Right lobe of liver (tissue), 4 donors: ENCODE results near the gene AKR1C4.

Experiments
- POLR2A ChIP-seq: fragments of 450-650 bp; IDR thresholded peaks from one replicate; pipeline ENCODE4 v1.6.1; 2017; ENCODE audit warnings: antibody characterized with exemption, mild to moderate bottlenecking
- TF ChIP-seq, protein P1 (sequence below), 4 donors: fragments of 200-600 bp in 3 of 4; fragments of 450-650 bp in 1 of 4; IDR thresholded peaks; one replicate each; pipeline versions ENCODE4 v1.5.1 to v1.8.0; 2016 to 2022; ENCODE audit warnings: antibody characterized with exemption in 4 of 4, mild to moderate bottlenecking in 2 of 4
- donor health status: DM: no; HTN: no; CAD: no.
- donor health status: DM: no; HTN: no; CAD: no.
- donor health status: DM: no; HTN: yes; CAD: no.

DNA sequence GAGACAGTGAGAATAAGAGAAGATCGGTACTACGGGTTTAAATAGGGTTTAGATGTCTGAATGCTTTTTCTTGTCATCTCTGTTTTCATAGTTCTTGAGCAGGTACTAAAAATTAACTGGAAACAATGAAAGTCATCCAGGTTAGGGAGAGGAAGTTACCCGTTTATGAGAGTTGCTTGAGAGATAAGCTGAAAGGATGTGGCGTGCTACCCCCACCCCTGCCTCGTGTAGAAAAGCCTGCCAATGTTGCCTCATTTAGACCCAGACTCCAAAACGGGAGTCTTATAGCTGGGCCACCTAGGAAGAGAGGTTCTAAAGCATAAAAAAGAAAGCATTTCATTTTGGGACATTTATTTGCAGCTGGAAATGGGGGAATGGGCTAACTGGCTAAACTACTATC is 10.2 kb downstream of the AKR1C4 start:
- TF ChIP-seq, protein P1, sequence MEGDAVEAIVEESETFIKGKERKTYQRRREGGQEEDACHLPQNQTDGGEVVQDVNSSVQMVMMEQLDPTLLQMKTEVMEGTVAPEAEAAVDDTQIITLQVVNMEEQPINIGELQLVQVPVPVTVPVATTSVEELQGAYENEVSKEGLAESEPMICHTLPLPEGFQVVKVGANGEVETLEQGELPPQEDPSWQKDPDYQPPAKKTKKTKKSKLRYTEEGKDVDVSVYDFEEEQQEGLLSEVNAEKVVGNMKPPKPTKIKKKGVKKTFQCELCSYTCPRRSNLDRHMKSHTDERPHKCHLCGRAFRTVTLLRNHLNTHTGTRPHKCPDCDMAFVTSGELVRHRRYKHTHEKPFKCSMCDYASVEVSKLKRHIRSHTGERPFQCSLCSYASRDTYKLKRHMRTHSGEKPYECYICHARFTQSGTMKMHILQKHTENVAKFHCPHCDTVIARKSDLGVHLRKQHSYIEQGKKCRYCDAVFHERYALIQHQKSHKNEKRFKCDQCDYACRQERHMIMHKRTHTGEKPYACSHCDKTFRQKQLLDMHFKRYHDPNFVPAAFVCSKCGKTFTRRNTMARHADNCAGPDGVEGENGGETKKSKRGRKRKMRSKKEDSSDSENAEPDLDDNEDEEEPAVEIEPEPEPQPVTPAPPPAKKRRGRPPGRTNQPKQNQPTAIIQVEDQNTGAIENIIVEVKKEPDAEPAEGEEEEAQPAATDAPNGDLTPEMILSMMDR (IDR thresholded peaks at IDR 0.05) = no peak
- no peak for TF ChIP-seq POLR2A
